Measurements from ENCODE around the gene KHDC4. TPM values are rescaled to one million over a fixed set of nuclear protein-coding genes. Genes with fewer than 3 reads are reported as not detected.

Gene KHDC4
- total and polyA plus RNA-seq, 7 donors = 6.6 to 67.6 (median 33.5) TPM

- TF ChIP-seq POLR2AphosphoS5 (IDR thresholded peaks at IDR 0.05) (peak in 1 of 4 donors; percentile 52), POLR2A (IDR thresholded peaks at IDR 0.05) (no peak)
- Histone ChIP-seq H3K4me1 (peaks cover 0 to 14% (median 2%) of the 10 kb centered on the region in 4 donors), H3K27ac (peak overlapping the region; percentile 47 to 64 (median 59)), H3K27me3 (no peaks in the 10 kb centered on the region), H3K9me3 (no peaks in the 10 kb centered on the region), H3K4me3 (no peak overlapping the region), H3K36me3 (peaks cover 0 to 25% (median 8%) of the 10 kb centered on the region in 4 donors)
- WGBS, 2 donors = 41 to 68% methylated on average over 10 of the region's 10 CpGs
- intact Hi-C loops (cut with DNase I) = no loop called here
- DNase-seq = no peak
These were observed 40.6 kb downstream of the KHDC4 start for GRCh38 chr1:155893389-155894142.

GRCh38 chr1:155892796-155893195, 41.4 kb downstream of the KHDC4 start:
- intact Hi-C loops (cut with DNase I) = no loop called here
- Histone ChIP-seq H3K4me1 (peaks cover 0 to 14% (median 2%) of the 10 kb centered on the region in 4 donors), H3K36me3 (peaks cover 0 to 22% (median 8%) of the 10 kb centered on the region in 4 donors), H3K4me3 (no peak overlapping the region), H3K27ac (peak overlapping the region; percentile 47 to 64 (median 59)), H3K9me3 (no peaks in the 10 kb centered on the region), H3K27me3 (no peaks in the 10 kb centered on the region)
- 13 to 47% methylated on average over 3 of the region's 3 CpGs for WGBS, 2 donors
- no peak for TF ChIP-seq EP300 (IDR thresholded peaks at IDR 0.05)
- no peak for TF ChIP-seq POLR2A (IDR thresholded peaks at IDR 0.05)
- TF ChIP-seq POLR2AphosphoS5 (IDR thresholded peaks at IDR 0.05) = no peak
- TF ChIP-seq CTCF (IDR thresholded peaks at IDR 0.05) = no peak
- DNase-seq = no peak

- no peak for TF ChIP-seq EP300 (IDR thresholded peaks at IDR 0.05)
- Histone ChIP-seq H3K27me3 (no peaks in the 10 kb centered on the region), H3K36me3 (peaks cover 0 to 7% (median 0%) of the 10 kb centered on the region in 4 donors), H3K9me3 (no peaks in the 10 kb centered on the region), H3K4me1 (peaks cover 0 to 14% (median 2%) of the 10 kb centered on the region in 4 donors), H3K27ac (peak overlapping the region in 1 of 4 donors; percentile 9), H3K4me3 (no peak overlapping the region)
- DNase-seq = no peak
- intact Hi-C loops (cut with DNase I) = no loop called here
- whole genome bisulfite sequencing, 2 donors = 59 to 74% methylated on average over 3 of the region's 3 CpGs
These were observed 44.0 kb downstream of the KHDC4 start for GRCh38 chr1:155890251-155890650.

DNA sequence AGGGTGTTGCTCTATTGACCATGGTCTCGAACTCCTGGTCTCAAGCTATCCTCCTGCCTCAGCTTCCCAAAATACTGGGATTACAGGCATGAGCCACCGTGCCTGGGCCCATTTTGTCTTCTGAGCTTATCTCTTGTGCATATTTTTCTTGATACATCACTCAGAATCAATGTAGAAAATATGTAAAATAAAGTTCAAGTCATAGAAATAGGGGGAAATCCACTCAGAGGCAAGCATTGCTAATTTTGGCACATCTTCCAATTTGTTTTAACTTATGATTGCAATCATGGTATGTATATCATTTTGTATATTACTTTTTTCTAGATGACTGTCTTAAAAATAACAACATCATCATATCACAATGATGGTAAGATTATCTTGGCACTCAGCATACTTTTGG, 44.6 kb downstream of the KHDC4 start:
- intact Hi-C loops (cut with DNase I) = no loop called here
- Histone ChIP-seq H3K4me3 (no peak overlapping the region), H3K9me3 (no peaks in the 10 kb centered on the region), H3K27ac (no peak overlapping the region), H3K27me3 (no peaks in the 10 kb centered on the region), H3K36me3 (peaks cover 0 to 7% (median 0%) of the 10 kb centered on the region in 4 donors), H3K4me1 (peaks cover 0 to 14% (median 2%) of the 10 kb centered on the region in 4 donors)
- 75 to 84% methylated on average over 2 of the region's 2 CpGs for WGBS, 2 donors
- no peak for DNase-seq
- TF ChIP-seq POLR2AphosphoS5 (IDR thresholded peaks at IDR 0.05) (no peak), CTCF (IDR thresholded peaks at IDR 0.05) (no peak)

GRCh38 chr1:155888481-155888880, 45.7 kb downstream of the KHDC4 start:
- Histone ChIP-seq H3K4me1 (peaks cover 0 to 9% (median 2%) of the 10 kb centered on the region in 4 donors), H3K36me3 (peaks cover 0 to 9% (median 0%) of the 10 kb centered on the region in 4 donors), H3K27me3 (no peaks in the 10 kb centered on the region), H3K4me3 (no peak overlapping the region), H3K9me3 (no peaks in the 10 kb centered on the region), H3K27ac (no peak overlapping the region)
- WGBS, 2 donors = 95 to 98% methylated on average over 5 of the region's 5 CpGs
- no peak for DNase-seq
- intact Hi-C loops (cut with DNase I) = no loop called here
- TF ChIP-seq CTCF (IDR thresholded peaks at IDR 0.05) = no peak
- no peak for TF ChIP-seq POLR2AphosphoS5 (IDR thresholded peaks at IDR 0.05)
- no peak for TF ChIP-seq EP300 (IDR thresholded peaks at IDR 0.05)
- TF ChIP-seq POLR2A (IDR thresholded peaks at IDR 0.05) = no peak
